GM20000 (cell line): ENCODE measurements around the gene FNDC3A.
A peak's percentile ranks its signal among the peaks of the same experiment; 100 is the strongest.

Experiments
- DNase-seq: peaks from one replicate; pipeline ENCODE4 v3.0.0; 2012; ENCODE audit warnings: low spot score
- CTCF ChIP-seq: IDR thresholded peaks from 2 replicates; pipeline ENCODE4 v1.5.1; 2012; ENCODE audit warnings: mild to moderate bottlenecking, control low read depth; ENCODE audit errors: extremely low read depth, missing control alignments

Gene FNDC3A

GRCh38 chr13:49235856-49236431 lies 260.2 kb downstream of the FNDC3A start:
- no peak for TF ChIP-seq CTCF
- DNase-seq = no peak

GRCh38 chr13:49238621-49239020 lies 262.9 kb downstream of the FNDC3A start:
- TF ChIP-seq CTCF = no peak
- no peak for DNase-seq

GRCh38 chr13:49240017-49240416 lies 264.3 kb downstream of the FNDC3A start:
- peak; percentile 36 for DNase-seq

DNA sequence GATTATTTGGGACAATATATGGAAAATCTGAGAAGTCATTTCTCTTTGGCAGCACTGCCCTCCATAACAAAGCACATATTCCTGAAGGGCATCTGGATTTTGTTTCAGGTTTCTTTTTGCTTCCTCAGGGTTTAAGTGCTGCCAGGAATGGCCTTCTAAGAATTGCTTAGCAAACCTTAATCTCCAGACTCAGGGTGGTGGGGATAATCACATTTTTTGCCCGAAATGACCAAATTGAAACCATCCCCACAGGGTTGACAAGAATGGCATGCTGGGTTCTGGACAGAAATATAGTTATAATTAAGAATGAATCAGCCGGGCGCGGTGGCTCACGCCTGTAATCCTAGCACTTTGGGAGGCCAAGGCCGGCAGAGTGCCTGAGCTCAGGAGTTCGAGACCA lies 265.6 kb downstream of the FNDC3A start:
- DNase-seq = no peak
- TF ChIP-seq CTCF = no peak

More at GRCh38 chr13:49240017-49240416, 264.3 kb downstream of the FNDC3A start:
- TF ChIP-seq CTCF = peak; percentile 58

- DNase-seq = no peak
- no peak for TF ChIP-seq CTCF
Observed at GRCh38 chr13:49245101-49245500, 269.4 kb downstream of the FNDC3A start.

DNA sequence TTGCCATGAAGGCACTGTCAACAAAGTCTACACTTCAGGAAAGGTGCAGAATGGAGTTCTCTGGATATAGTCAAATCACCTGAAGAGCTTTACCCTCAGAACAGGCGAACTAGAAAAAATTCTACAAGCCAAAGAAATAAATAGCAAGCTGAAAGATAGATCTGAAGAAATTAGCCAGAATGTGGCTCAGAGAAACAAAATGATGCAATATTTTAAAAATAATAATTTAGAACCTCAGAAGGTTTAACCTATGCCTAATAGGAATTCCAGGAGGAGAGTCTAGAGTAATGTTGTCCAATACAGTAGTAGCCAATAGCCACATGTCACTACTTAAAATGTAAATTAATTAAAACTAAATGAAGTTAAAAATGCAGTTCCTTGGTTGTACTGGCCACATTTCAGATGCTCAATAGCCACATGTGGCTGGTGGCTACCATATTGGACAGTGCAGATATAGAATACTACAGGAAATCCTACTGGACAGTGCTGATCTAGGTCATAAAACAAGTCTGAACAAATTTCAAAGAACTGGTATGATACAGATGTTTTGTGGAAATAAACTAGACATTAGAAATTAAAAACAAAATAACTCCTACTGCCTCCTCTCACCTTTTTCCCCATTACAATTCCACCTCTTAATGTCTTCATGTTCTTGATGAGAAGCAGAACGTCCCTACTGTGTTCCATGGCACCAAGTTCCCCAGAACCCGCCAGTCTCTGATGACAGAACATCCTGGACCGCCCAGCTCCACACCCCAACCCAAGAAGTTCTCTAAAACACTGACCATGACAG lies 271.3 kb downstream of the FNDC3A start:
- TF ChIP-seq CTCF = no peak
- DNase-seq = no peak

- TF ChIP-seq CTCF = no peak
- DNase-seq = peak; percentile 90
Observed at GRCh38 chr13:49247643-49248621, 272.2 kb downstream of the FNDC3A start, which contains the start of gene CDADC1. Gene CDADC1 (plus strand): TSS chr13:49247925. CDS start chr13:49248038, 113 bp downstream.
